Measurements from ENCODE around the gene RPL28. TPM values are rescaled to one million over a fixed set of nuclear protein-coding genes. Genes with fewer than 3 reads are reported as not detected.

The RPL28 gene
- total RNA-seq, result 1,000 to 10,000 TPM; 1,151 to 1,179 TPM
- long read RNA-seq, full-length matches to known transcripts, result 115 of 154 reads
- long read RNA-seq, partial matches to known transcripts, result 32 of 154 reads
- long read RNA-seq, other reads (novel, unspliced or antisense), result 7 of 154 reads

DNA sequence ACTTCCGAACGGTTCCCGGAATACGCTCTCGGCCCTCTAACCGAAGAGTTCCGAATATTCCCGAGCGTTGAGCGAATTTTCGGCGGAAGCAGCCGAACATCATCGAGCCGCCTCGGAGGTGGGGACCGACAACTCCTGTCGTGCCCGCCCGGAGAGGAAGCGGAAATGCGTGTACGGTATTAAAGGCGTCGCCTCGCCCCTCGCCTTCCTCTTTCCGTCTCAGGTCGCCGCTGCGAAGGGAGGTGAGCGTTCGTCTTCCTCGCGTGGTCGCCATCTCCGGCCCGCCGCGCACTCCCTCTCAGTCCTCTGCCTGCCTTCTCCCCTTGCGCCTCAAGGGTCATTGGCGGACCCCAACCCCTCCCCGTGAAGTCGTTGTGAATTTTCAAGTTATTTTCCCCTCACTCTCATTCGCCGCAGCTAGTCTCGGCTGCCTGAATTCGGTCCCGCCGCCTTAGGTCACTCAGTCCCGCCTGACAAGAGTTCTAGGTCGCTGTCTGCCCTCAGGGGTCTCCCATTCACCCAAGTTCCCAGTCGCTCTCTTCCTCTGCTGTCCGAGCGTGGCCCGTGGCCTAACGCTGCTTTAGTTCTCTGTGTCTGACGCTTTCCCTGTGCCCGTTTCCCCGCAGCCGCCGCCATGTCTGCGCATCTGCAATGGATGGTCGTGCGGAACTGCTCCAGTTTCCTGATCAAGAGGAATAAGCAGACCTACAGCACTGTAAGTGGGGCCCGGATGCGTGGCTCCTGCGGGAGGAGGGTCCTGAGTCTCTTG is at the start of gene RPL28:
RPL28 (plus strand) TSS at position 209 of the 769 bp plus-strand sequence; CDS start at position 635, 426 bp downstream.
- intact Hi-C loops (cut with DNase I, micrococcal nuclease), result no loop called here
- peak; percentile 73 for ATAC-seq
- DNase-seq, result peak; percentile 98

DNA sequence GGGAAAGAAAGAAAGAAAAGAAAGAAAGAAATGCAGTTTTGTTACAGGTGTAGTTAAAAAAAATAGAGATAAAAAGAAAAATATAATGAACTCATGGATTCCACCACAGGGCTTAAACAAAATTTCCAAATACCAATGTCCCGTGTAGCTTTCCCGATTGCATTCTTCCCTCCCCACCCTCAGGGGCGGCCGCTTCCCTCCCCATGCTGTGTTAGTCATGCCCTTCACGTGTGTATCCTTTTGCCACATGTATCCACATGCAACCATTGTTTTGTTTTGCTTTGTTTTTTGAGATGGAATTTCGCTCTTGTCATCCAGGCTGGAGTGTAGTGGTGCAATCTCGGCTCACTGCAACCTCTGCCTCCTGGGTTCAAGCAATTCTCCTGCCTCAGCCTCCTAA is 49.6 kb upstream of the RPL28 start:
- ATAC-seq, result no peak

DNA sequence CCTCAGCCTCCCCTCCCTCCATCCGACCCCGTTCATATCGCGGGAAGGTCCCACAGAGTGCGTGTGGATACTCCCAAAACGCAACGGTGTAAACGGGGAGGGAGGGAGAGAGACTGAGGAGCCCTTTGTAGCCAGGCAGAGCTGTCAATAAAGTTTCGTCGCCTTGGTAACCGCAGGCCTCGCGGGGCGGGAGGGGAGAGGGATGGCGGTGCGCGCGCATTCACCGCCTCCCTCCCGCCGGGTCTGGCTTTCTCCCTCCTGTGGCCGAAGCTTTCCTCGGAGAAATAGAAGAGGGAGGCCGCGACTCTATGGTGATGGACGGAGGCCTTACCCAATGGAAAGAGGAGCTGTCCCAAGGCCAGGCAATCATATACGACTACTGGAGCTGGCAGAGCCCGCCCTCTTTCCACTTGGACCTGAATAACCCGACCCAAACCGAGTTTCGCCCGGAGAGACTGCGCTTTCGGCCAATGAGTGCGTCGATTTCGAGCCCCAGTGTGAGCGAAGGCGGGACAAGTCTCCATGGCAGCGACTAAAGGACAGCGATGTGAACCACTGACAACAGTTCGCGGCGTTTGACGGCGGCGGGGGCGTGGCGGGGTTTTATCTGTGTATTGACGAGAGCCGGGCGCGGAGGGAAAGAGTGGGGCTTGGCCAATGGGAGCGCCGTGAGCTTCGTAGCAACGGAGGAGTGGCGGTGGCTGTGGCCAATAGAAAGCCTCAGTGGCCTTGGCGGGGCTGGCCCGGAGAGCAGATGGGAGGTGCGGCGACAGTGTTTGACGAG is 46.4 kb upstream of the RPL28 start, which contains the start of gene KMT5C:
KMT5C (plus strand) TSS at position 772 of the 784 bp plus-strand sequence. CDS start 2,061 bp downstream, outside the sequence.
- peak; percentile 79 for ATAC-seq
- intact Hi-C loops (cut with DNase I, micrococcal nuclease), result no loop called here
- DNase-seq, result peak; percentile 100

More for the DNA sequence above, 49.6 kb upstream of the RPL28 start:
- intact Hi-C loops (cut with DNase I, micrococcal nuclease), result no loop called here
- DNase-seq, result no peak

DNA sequence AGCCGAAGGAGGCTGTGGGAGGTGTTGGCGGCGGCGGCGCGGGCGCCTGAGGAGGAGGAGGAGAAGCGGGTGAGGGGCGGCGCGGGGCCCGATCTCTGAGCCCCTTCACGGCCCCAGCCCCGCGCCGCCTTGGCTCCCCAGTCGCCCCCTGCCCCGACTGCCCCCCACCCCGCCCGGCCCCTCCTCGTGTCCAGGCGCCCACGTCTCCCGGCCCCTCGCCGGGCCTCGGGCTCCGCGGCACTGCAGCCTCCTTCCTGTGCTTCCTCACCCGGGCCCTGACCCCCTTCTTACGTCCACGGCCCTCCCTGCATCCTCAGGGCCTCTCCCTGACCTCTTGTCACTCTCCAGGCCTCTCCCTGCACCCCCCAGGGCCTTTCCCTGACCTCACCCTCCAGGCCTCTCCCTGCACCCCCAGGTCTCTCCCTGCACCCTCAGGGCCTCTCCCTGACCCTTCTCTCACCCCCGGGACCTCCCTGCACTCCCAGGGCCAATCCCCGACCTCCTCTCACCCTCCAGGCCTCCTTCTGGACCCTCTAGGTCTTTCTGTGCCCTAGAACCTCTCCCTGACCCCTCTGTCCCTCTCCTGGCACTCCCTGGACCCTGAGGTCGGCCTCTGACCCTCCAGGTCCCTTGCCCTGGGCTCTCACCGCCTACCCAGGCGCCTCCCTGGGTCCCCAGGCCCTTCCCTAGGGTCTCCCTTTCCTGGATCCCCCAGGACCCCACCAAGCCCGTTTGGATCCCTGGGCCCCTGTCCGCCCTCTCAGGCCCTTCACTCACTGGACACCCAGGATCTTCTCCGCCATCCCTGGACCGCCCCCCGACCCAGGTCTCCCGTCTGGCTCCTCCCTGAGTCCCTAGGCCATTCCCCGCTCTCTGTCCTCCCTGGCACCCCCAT is 45.6 kb upstream of the RPL28 start:
- ATAC-seq, result peak; percentile 12
- intact Hi-C loops (cut with DNase I, micrococcal nuclease), result no loop called here

DNA sequence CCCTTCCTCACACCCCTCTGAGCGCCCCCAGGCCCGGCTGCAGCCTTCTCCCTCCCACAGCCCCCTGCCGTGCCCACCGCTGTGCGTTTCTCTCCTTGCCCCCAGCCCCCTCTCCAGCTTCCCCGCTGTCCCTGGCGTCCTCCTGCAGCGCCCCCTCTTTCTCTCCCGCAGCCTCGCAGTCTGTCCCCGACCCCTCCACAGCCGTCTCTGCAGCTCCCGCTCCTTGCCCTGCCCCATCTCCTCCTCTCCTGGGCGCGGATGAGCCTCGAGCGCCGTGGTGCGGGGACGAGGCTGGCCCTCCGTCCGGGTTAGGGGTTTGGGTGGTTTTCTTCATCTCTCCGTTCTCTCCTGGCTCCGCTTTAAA is 45.0 kb upstream of the RPL28 start:
- DNase-seq, result peak in 1 of 2 donors; percentile 49
- intact Hi-C loops (cut with DNase I, micrococcal nuclease), result no loop called here
- no peak for ATAC-seq

More for the DNA sequence above, 45.6 kb upstream of the RPL28 start:
- peak; percentile 57 to 61 for DNase-seq

DNA sequence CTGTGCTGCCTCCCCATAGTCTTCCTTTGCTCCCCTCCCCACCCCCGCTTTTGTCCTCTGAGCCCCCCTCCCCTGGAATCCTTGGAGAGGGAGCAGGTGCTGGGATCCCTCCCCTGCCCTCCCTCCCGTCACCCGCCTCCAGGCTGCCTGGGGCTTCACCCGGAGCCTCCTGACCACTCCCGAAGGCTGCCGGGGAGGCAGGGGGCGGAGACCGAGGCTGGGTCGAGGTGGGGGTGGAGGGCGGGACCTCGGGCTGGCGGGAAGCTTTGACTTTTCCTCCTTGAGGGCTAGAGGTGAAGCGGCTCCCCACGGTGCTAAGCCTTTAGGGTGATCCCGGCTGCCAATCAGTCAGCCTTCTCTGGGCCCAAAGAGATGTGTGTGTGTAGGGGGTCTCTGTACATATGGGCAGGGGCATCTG is 44.6 kb upstream of the RPL28 start:
- intact Hi-C loops (cut with DNase I, micrococcal nuclease), result no loop called here
- peak; percentile 25 for ATAC-seq
- DNase-seq, result peak; percentile 81 to 91

DNA sequence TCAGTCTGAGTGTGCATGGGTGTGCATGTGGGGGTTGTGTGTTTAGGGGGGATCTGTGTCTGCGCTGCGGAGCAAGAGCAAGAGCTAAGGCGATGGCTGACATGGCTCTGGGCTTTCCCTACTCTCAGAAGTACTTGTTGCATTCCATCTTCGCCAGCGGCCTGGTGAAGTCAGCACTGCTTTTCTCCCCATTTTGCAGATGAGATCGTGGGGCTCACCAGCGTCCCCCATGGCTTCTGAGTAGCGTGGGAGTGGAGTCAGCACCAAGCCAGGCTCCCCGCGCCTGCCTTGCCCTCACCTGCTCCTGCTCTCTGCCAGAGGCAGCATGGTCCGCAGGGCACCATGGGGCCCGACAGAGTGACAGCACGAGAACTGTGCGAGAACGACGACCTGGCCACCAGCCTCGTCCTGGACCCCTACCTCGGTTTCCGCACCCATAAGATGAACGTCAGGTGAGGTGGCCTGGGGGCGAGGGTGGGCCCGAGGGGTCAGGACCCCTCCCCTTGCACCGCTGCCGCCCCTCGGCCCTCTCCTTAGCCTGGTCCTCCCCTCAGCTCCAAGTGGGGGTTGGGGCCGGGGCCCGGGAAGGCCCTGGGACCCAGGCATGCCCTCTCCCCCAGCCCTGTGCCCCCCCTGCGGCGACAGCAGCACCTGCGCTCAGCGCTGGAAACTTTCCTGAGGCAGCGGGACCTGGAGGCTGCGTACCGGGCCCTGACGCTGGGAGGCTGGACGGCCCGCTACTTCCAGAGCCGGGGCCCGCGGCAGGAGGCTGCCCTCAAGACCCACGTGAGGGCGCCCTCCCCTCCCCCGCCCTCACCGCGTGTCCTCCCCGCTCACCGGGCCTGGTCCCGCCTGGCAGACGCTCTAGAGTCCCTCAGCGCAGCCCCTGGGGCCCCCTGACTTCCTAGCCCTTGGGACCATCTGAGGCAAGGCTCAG is 43.9 kb upstream of the RPL28 start:
- peak in 1 of 2 donors; percentile 34 for DNase-seq
- intact Hi-C loops (cut with DNase I, micrococcal nuclease), result no loop called here

DNA sequence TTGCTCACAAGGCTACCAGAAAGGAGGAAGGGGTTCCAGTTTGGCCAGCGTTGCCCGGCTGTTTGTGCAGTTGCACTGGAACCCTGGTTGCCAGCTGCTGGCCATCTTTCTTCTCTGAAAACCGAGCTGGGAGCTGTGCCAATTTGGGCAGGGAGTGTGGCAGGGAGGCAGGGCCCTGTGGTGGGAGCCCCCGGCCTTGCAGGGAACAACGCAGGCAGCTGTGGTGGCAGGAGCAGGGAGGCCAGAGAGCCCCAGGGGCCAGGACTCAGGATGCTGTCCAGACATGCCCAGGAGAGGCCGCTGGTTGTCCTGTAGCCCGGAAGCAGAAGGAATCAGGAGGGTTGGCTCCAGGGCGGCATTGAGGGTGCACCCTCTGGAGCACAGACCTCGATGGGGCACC is 41.3 kb upstream of the RPL28 start:
- ATAC-seq, result no peak
- no peak for DNase-seq
- intact Hi-C loops (cut with DNase I, micrococcal nuclease), result no loop called here

More for the DNA sequence above, 43.9 kb upstream of the RPL28 start:
- ATAC-seq, result no peak

DNA sequence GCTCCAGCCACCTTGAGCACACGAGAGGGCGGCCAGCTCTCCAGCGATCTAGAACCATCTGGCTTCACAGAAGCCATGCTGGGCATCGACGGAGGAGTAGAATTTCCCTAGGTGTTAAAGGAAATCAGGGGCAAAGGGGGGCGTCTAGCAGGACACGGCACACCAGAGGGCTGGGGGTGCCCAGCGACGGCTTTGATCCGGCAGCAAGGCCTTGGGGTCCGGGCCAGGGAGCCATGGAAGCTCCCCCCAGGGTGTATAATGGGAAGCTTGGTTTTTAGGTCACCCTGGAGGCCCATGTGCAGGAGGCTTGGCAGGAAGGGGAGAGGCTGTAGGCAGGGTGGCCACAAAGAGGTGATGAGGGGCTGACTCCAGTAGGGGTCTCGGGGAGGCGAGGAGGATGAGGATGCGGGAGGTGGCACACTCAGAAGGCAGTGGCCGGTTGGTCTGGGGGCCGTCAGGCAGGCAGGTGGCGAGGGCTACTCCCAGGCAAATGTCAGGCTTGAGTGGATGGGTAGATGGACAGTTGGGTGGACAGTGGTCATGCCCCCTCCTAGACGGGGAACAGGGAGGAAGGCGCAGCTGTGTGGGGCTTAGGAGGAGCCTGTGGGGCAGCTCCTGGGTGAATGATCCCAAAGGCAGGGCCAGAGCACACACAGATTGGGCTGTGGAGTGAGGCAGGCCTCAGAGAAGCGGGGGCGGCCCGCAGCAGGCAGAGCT is 40.5 kb upstream of the RPL28 start:
- no peak for ATAC-seq
- DNase-seq, result no peak
- intact Hi-C loops (cut with DNase I, micrococcal nuclease), result no loop called here

DNA sequence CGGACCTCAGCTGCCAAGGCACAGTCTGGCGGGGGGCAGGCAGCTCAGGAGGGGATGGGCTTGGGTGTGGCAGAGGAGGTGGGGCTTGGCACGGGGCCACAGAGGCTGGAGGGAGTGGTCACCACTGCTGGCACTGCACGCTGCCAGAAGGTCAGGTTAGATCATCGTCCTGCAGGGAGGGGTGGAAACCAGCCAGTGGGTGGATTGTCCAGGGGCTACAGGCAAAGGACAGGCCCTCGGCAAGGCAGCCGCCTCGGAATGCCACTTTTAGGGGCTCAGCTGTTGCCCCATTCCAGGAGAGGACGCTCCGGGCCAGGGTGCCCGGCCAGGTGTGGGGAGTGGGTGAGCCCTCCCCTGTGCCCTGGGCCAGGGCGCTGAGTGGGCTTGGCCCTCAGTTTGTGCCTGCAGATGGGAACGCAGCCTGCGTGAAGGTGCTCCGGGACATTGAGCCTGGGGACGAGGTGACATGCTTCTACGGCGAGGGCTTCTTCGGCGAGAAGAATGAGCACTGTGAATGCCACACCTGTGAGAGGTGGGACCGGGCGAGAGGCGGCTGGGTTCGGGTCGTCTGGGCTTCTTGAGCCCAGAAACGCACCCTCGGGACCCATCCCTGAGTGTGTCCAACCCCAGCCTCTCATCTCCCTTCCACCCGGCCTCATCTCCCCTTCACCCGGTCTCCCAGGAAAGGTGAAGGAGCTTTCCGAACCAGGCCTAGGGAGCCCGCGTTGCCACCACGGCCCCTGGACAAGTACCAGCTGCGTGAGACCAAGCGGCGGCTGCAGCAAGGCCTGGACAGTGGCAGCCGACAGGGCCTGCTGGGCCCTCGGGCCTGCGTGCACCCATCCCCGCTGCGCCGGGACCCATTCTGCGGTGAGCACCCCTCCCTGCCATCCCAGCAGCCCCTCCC is 39.7 kb upstream of the RPL28 start:
- ATAC-seq (peak; percentile 71), DNase-seq (peak; percentile 66 to 76)
- intact Hi-C loops (cut with DNase I, micrococcal nuclease), result no loop called here

DNA sequence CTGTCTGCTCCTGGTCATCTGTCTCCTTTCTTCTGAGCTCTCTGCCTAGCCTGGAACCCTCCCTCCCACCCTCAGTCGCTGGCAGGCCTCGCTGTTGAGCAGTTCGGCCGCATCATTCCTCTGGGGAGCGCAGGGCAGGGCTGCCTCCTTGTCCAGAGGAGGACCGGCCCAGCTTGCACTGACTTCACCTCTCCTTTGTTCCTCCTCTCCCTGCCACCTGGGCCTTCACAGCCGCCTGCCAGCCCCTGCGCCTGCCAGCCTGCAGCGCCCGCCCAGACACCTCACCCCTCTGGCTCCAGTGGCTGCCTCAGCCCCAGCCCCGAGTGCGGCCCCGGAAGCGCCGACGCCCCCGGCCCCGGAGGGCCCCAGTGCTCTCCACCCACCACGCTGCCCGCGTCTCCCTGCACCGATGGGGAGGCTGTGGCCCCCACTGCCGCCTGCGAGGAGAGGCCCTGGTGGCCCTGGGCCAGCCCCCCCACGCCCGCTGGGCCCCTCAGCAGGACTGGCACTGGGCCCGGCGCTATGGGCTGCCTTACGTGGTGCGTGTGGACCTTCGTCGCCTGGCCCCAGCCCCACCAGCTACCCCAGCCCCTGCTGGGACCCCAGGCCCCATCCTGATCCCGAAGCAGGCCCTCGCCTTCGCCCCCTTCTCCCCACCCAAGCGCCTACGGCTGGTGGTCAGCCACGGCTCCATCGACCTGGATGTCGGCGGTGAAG is 38.8 kb upstream of the RPL28 start:
- ATAC-seq (no peak), DNase-seq (no peak)
- intact Hi-C loops (cut with DNase I, micrococcal nuclease), result no loop called here

DNA sequence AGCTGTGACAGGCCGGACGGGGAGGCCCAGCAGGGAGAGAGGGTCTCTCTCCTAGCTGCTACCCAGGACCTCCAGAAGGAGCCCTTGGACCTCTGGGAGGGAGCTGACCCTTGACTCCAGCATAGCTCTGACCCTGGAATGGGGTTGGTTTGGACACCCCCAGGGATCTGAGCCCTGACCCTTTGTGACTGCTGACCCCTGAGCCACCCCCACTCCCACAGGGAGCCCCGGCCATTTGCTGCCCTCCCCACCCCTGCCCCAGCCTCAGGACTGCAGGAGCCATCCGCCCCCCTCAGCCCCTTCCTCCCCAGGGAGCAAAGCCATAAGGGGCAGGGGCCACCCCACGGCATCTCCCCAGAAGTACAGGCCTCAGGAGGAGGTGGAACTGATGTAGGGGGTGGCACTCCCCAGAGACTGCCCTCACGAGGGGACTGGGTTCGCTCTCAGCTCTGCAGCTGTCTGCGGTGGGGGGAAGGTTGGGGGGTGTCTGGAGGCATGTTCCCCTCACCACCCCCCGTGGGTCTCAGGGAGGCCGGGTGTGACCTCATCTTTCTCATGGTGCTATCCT is 38.2 kb upstream of the RPL28 start:
- DNase-seq (no peak), ATAC-seq (no peak)
- intact Hi-C loops (cut with DNase I, micrococcal nuclease), result no loop called here

DNA sequence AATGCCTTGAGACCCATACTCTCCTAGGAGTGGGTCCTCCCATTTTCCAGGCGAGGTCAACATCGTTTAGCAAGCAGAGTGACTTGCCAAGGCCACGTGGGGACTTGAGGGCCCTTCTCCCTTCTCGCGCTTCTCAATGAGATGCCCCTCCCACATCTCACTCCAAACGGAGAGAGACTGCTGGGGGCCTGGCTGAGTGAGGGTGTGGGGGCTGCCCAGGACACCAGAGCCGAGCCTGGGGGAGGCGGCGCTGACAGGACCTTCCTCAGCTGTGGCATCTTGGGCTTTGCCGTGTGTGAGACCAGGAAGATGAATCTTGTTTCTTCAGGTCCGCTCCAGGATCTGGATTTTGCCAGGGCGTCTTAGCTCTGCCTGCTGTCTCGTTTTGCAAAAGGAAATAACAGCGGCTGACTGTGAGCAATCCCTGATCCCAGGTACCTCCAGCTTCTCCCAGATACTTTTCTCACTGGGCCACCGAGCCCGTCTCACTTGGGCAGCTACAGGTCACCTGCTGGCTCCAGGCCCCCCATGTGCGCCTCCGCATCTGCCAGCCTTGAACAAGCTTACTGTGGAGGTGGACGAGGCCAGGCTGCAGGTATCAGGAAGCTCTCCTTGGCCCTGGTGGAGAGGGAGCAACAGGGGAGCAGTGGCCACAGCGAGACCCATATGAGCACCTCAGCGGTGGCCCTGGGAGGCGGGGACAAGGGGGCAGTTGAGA is 37.3 kb upstream of the RPL28 start:
- ATAC-seq, result no peak
- intact Hi-C loops (cut with DNase I, micrococcal nuclease), result no loop called here
- DNase-seq, result no peak

DNA sequence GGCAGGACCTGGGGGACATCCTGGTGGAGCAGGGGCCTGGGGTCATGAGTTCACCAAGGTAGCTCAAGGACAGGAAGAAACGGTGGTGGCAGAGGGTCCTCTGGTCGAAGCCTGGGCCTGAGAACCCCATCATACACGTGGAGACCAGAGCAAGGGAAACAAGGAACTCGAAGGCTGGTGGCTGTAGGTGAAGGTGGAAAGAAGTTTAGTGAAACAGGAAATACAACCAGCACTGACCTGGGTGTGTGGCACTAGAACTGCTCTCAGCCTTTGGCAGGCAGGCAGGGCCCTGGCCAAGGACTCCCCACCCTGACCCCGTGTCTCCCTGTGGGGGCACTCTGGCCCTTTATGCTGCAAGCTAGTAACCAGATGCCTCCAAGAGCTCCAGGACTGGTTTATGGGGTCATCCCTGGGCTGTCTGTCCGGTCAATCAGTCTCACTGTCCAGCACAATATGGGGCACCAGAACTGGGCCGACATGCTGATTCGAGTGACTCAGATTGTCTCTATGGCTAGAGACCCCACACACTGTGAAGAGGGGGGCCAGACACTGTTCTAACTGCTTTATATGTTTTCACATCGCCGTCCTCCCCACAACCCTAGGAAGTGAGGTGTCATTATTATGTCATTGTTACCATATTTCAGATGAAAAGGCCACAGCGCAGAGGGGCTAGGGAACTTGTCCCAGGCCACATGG is 35.0 kb upstream of the RPL28 start:
- intact Hi-C loops (cut with DNase I, micrococcal nuclease), result no loop called here
- DNase-seq (no peak), ATAC-seq (peak; percentile 32)

Data from left colon (tissue), 2 donors.